ENCODE data around the gene RICTOR.

RICTOR gene

DNA sequence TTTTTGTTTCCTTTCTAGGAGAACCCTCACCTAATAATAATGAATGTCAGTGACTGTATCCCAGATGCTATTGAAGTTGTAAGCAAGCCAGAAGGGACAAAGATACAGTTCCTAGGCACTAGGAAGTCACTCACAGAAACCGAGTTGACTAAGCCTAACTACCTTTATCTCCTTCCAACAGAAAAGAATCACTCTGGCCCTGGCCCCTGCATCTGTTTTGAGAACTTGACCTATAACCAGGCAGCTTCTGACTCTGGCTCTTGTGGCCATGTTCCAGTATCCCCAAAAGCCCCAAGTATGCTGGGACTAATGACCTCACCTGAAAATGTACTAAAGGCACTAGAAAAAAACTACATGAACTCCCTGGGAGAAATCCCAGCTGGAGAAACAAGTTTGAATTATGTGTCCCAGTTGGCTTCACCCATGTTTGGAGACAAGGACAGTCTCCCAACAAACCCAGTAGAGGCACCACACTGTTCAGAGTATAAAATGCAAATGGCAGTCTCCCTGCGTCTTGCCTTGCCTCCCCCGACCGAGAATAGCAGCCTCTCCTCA is 141.3 kb downstream of the RICTOR start:
- no peak for DNase-seq (ENCODE audit: low read depth)

GRCh38 chr5:38931731-38932130 is 142.5 kb downstream of the RICTOR start:
- DNase-seq (ENCODE audit: low read depth) = no peak

GRCh38 chr5:38929838-38930237 is 144.4 kb downstream of the RICTOR start:
- no peak for DNase-seq (ENCODE audit: low read depth)

DNA sequence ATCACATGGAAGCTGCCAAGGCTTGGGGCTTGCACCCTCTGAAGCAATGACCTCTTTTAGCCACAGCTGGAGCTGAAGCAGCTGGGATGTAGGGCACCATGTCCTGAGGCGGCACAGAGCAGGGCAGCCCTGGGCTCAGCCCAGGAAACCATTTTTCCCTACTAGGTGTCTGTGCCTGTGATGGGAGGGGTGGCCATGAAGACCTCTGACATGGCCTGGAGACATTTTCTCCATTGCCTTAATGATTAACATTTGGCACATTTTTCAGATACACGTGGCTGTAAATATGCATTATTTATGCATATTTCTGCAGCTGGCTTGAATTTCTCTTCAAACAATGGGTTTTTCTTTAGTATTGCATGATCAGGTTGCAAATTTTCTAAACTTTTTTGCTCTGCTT is 146.7 kb downstream of the RICTOR start:
- no peak for DNase-seq (ENCODE audit: low read depth)

- no peak for DNase-seq (ENCODE audit: low read depth)
These were observed 148.1 kb downstream of the RICTOR start for GRCh38 chr5:38926121-38926520.

DNA sequence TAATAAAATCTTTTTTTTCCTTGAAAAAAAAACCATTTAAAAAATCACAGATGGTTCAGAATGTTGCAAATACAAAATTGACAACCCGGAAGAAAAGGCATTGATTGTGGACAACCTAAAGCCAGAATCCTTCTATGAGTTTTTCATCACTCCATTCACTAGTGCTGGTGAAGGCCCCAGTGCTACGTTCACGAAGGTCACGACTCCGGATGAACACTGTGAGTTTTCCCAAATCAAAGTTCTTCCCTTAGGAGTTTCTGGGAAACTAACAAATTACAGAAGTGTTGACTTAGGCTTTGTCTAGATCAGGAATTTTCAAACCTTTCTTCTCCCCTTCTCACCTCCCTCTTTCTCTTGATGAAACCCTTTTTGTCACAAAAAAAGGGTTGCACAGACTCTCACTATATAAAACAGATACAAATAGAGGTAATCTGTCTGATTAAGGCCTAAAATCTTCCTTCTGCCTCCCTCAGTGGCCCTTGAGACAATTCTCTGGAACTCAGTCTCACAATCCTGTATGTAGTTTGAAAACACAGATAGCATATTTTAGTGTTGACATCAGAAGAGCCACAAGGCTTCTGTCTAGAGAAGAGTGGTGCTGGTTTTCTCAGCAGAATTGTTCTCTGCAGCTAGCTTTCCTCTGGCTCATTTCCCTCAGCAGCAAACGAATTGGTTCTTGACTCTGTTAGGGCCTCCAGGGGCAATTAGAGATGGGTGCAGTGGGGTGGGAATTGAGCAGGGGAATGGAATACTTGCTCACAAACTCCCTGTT is 148.9 kb downstream of the RICTOR start:
- no peak for DNase-seq (ENCODE audit: low read depth)

DNA sequence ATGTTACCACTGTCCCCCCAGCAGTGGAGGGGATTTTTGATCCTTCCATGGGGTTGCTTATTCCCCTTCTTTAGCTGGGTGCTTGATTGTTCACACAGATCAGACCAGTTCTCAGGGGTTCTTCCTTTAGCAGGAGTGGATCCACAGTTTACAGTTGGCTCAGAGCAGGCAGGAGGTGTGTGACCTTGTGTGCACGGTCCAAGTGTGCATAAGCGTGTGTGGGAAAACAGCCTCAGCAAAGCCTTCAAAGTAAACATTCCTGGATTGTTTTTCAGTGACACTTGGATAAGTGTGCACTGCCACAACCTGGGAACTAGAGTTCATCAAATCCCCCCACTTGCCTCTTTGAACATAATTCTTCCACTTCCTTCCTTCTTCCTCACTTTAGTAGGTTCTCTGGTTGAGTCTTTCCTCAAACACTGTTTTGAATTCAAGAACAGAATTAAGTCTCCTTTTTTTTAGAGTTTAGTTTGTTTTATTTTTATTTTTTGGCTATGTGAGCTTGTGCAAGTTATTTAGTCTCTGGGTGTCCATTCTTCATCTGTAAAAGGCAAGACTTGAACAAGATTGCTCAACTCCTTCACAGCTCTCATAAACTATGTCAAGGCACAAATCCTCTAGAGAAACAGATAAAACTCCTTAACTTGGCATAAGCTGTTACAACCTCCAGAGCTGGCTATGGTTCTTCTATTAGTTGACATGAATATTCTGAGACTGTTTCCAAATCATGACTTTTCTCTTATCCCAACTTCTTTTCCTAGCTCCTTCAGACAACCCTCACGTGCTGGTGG is 150.3 kb downstream of the RICTOR start:
- DNase-seq (ENCODE audit: low read depth) = no peak

GRCh38 chr5:38922199-38922598 is 152.0 kb downstream of the RICTOR start:
- DNase-seq (ENCODE audit: low read depth) = peak; percentile 38

GRCh38 chr5:38921174-38921573 is 153.0 kb downstream of the RICTOR start:
- DNase-seq (ENCODE audit: low read depth) = no peak

- DNase-seq (ENCODE audit: low read depth) = no peak
These were observed 157.4 kb downstream of the RICTOR start for GRCh38 chr5:38916802-38917201.

DNA sequence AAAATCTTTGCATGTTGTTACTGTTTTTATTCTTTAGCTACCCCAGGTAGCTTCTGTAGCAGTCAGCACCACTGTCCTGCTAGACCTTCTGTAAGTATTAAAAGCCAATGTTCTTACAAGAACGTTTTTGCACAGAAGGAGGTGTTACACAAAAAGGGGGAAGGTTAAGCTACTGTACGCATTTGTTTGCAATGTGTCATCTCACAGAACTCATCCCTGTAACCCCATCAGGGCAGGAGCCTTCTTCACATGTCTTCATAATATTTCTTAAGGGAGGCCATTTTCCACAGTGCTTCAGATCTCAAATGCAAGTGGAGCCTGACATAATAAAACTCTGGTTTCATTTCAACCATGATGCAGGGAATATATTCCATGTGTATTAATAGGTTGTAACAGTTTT is 160.5 kb downstream of the RICTOR start:
- no peak for DNase-seq (ENCODE audit: low read depth)

- DNase-seq (ENCODE audit: low read depth) = no peak
These were observed 162.3 kb downstream of the RICTOR start for GRCh38 chr5:38911933-38912332.

GRCh38 chr5:38906503-38906902 is 167.7 kb downstream of the RICTOR start:
- DNase-seq (ENCODE audit: low read depth) = no peak

DNA sequence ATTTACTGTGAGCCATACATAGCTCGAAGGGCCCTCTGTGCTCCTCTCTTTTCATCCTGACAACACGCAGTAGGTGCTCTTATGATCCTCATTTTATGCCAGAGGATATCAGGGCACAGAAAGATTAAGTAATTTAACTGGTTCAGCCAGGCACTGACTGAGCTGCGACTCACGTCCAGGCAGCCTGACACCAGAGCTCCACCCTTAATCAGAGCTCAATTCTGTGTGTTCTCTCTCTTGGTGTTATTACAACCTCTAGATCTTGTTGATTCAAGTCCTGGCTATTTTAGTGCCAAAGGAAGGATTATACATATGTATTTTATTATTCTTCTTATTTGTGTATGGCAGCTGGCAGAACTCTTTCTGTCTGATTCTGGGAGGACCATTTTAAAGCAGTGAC is 168.7 kb downstream of the RICTOR start:
- no peak for DNase-seq (ENCODE audit: low read depth)

- no peak for DNase-seq (ENCODE audit: low read depth)
These were observed 174.3 kb downstream of the RICTOR start for GRCh38 chr5:38899936-38900335.

GRCh38 chr5:38896760-38897159 is 177.4 kb downstream of the RICTOR start:
- DNase-seq (ENCODE audit: low read depth) = no peak

DNA sequence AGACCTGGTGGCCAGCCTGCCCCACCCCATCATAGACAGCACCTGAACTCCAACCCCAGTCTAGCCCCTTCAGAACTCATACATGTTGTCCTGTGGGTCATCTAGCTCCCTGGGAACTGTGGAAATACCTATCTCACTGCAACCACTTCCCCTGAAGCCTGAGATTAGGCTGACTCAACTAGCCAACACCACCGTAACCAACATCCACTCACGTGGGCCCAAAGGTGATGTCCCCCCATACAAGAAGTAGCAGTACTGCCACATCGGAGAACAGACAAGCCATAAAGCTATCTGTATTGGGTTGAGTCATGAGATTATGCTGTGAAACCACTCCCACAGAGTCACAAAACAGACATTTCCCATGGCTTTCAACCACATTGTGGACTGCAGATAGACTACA is 181.8 kb downstream of the RICTOR start:
- DNase-seq (ENCODE audit: low read depth) = no peak

DNA sequence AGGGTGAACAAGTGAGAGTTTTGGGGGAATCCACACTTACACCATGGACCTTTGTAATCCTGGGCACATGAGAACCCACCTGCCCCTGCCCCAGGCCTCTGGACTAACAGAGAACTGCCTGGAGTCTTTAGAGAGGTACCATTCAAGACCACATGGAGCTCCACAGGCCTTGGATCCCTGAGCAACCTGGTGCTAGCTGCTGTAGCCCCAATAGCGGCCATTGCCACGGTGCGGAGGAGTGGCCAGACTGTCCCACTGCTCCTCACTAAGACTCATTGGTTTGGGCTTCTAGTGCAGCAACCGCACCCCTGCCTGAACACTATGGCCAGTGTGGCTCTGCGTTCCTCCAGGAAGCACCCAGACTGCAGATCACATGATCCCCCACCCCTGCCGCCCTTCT is 182.6 kb downstream of the RICTOR start:
- DNase-seq (ENCODE audit: low read depth) = no peak

- no peak for DNase-seq (ENCODE audit: low read depth)
These were observed 184.8 kb downstream of the RICTOR start for GRCh38 chr5:38889424-38889823.

- DNase-seq (ENCODE audit: low read depth) = no peak
These were observed 186.2 kb downstream of the RICTOR start for GRCh38 chr5:38888041-38888440.

All from activated T-cell treated with anti-CD3 and anti-CD28 coated beads for 48 hours (primary cell).